GM21367 (cell line): ENCODE measurements around the gene ANXA2.
"Not testable (repeated sequence)": the region's sequence is repeated elsewhere in the genome, so short reads cannot be mapped to it uniquely, and the experiment has no call there.

Source experiments
- ATAC-seq: cut with Tn5 transposase; IDR thresholded peaks from one replicate; pipeline ENCODE4 v1.9.1; 2021; ENCODE audit not compliant: unreplicated experiment

ANXA2 gene

GRCh38 chr15:60397772-60398445 is at the start of gene ANXA2:
ANXA2 (minus strand) TSS chr15:60397986; CDS start chr15:60386075, 11,911 bp downstream.
- ATAC-seq = peak; percentile 56

GRCh38 chr15:60444289-60444912 is 46.6 kb upstream of the ANXA2 start:
- no peak for ATAC-seq

GRCh38 chr15:60442763-60443162 is 45.0 kb upstream of the ANXA2 start:
- no peak for ATAC-seq

- ATAC-seq = no peak
Observed at GRCh38 chr15:60442031-60442650, 44.4 kb upstream of the ANXA2 start.

GRCh38 chr15:60441331-60441730 is 43.5 kb upstream of the ANXA2 start:
- no peak for ATAC-seq

- ATAC-seq = no peak
Observed at GRCh38 chr15:60438646-60439045, 40.9 kb upstream of the ANXA2 start.

- ATAC-seq = no peak
Observed at GRCh38 chr15:60428935-60429334, 31.1 kb upstream of the ANXA2 start.

GRCh38 chr15:60426870-60427508 is 29.2 kb upstream of the ANXA2 start:
- no peak for ATAC-seq

GRCh38 chr15:60425461-60425860 is 27.7 kb upstream of the ANXA2 start:
- no peak for ATAC-seq

GRCh38 chr15:60424006-60424405 is 26.2 kb upstream of the ANXA2 start:
- no peak for ATAC-seq

GRCh38 chr15:60423537-60423936 is 25.8 kb upstream of the ANXA2 start:
- ATAC-seq = no peak

GRCh38 chr15:60421544-60421943 is 23.8 kb upstream of the ANXA2 start:
- no peak for ATAC-seq

GRCh38 chr15:60420203-60420716 is 22.5 kb upstream of the ANXA2 start:
- no peak for ATAC-seq

GRCh38 chr15:60419753-60420152 is 22.0 kb upstream of the ANXA2 start:
- no peak for ATAC-seq

- no peak for ATAC-seq
Observed at GRCh38 chr15:60418096-60418495, 20.3 kb upstream of the ANXA2 start.

GRCh38 chr15:60417112-60417511 is 19.3 kb upstream of the ANXA2 start:
- no peak for ATAC-seq

GRCh38 chr15:60416484-60416883 is 18.7 kb upstream of the ANXA2 start:
- no peak for ATAC-seq

GRCh38 chr15:60414016-60414682 is 16.4 kb upstream of the ANXA2 start:
- ATAC-seq = no peak

- no peak for ATAC-seq
Observed at GRCh38 chr15:60413231-60413824, 15.5 kb upstream of the ANXA2 start.

- not testable (repeated sequence) for ATAC-seq
Observed at GRCh38 chr15:60412807-60413206, 15.0 kb upstream of the ANXA2 start.
